ENCODE results near the gene CEMIP.

DNA sequence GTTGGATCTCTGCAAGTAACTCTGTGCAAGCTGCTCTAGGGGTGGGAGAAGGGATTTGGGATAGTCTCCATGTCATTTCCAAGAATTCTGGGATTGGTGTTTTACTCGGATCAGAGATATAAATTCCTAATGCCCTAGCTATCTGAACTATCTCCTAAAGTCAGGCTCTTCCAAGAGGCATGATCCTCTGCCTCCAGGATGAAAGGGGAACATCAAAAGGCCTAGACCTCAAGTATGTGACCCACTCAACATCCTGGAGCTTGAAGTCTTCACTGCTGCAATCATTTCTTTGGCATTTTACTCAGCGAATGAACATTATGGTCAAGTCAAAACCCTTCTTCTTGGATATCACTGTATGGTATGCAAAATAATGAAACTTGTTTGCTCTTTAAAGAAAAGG is 104.5 kb downstream of the CEMIP start:
- TF ChIP-seq CTCF (IDR thresholded peaks at IDR 0.05; ENCODE audit: poor library complexity), result no peak
- TF ChIP-seq EZH2 (IDR thresholded peaks at IDR 0.05; ENCODE audit: borderline replicate concordance), result no peak
